GM23338 (cell line): ENCODE measurements around the gene CSNK1E. TPM values are rescaled to one million over a fixed set of nuclear protein-coding genes. Genes with fewer than 3 reads are reported as not detected.
A peak's percentile ranks its signal among the peaks of the same experiment; 100 is the strongest.

Experiments
- ATAC-seq: fragments of 200-7000 bp; cut with Tn5 transposase; 3 replicates; pipeline ENCODE4 v1.9.1; 2020
- DNase-seq: peaks from one replicate; pipeline ENCODE4 v3.0.0-alpha.2; 2015; ENCODE audit warnings: low spot score
- H2AFZ ChIP-seq: fragments of 200-600 bp; sonication (generic); 2 replicates; pipeline ENCODE4 v1.8.0; 2016; ENCODE audit warnings: antibody characterized with exemption, mild to moderate bottlenecking, moderate library complexity
- H3F3A ChIP-seq: fragments of 200-600 bp; sonication (generic); replicated peaks from 2 replicates; pipeline ENCODE4 v1.8.0; 2017; ENCODE audit warnings: antibody characterized with exemption, mixed run types, low read depth
- H3K27ac ChIP-seq: fragments of 200-600 bp; sonication (generic); 2 replicates; pipeline ENCODE4 v1.6.1; 2016; ENCODE audit warnings: low read depth
- H3K27me3 ChIP-seq: fragments of 200-600 bp; sonication (generic); 2 replicates; pipeline ENCODE4 v1.8.0; 2016; ENCODE audit warnings: mild to moderate bottlenecking, mixed run types, moderate library complexity; ENCODE audit not compliant: insufficient read depth
- H3K36me3 ChIP-seq: fragments of 200-600 bp; sonication (generic); 2 replicates; pipeline ENCODE4 v1.8.0; 2016; ENCODE audit warnings: mild to moderate bottlenecking; ENCODE audit not compliant: insufficient read depth
- H3K4me1 ChIP-seq: fragments of 200-600 bp; sonication (generic); 2 replicates; pipeline ENCODE4 v1.8.0; 2016; ENCODE audit warnings: mild to moderate bottlenecking, moderate library complexity; ENCODE audit not compliant: insufficient read depth
- H3K4me2 ChIP-seq: fragments of 200-600 bp; sonication (generic); 2 replicates; pipeline ENCODE4 v1.7.1; 2017; ENCODE audit warnings: mixed run types
- H3K4me3 ChIP-seq: fragments of 200-600 bp; sonication (generic); 2 replicates; pipeline ENCODE4 v1.6.1; 2016; ENCODE audit warnings: mixed run types
- H3K79me2 ChIP-seq: fragments of 200-600 bp; sonication (generic); replicated peaks from 2 replicates; pipeline ENCODE4 v1.8.0; 2017; ENCODE audit warnings: mild to moderate bottlenecking; ENCODE audit not compliant: insufficient read depth
- H3K9me2 ChIP-seq: fragments of 200-600 bp; sonication (generic); 2 replicates; pipeline ENCODE4 v1.8.0; 2017; ENCODE audit not compliant: insufficient read depth
- H4K20me1 ChIP-seq: fragments of 200-600 bp; sonication (generic); replicated peaks from 2 replicates; pipeline ENCODE4 v1.8.0; 2017; ENCODE audit warnings: mild to moderate bottlenecking; ENCODE audit not compliant: insufficient read depth
- H3K27ac Mint-ChIP-seq: 2 replicates; pipeline ENCODE4 v1.8.0; 2020; ENCODE audit warnings: inconsistent platforms, mild to moderate bottlenecking, moderate library complexity, mixed read lengths
- H3K27me3 Mint-ChIP-seq: 3 replicates; pipeline ENCODE4 v1.8.0; 2022; ENCODE audit warnings: low read depth, mild to moderate bottlenecking, moderate library complexity, mixed read lengths, inconsistent platforms; ENCODE audit not compliant: insufficient read depth, poor library complexity
- H3K36me3 Mint-ChIP-seq: 3 replicates; pipeline ENCODE4 v1.8.0; 2021; ENCODE audit warnings: low read depth, mild to moderate bottlenecking, inconsistent platforms, moderate library complexity, mixed read lengths
- H3K4me1 Mint-ChIP-seq: 3 replicates; pipeline ENCODE4 v1.8.0; 2020; ENCODE audit warnings: mild to moderate bottlenecking, inconsistent platforms, mixed read lengths
- H3K4me3 Mint-ChIP-seq: 3 replicates; pipeline ENCODE4 v1.8.0; 2021; ENCODE audit warnings: moderate library complexity, mild to moderate bottlenecking, inconsistent platforms, mixed read lengths
- H3K9me3 Mint-ChIP-seq: 3 replicates; pipeline ENCODE4 v1.8.0; 2020; ENCODE audit warnings: moderate library complexity, mild to moderate bottlenecking, inconsistent platforms, mixed read lengths
- CREB1 ChIP-seq: fragments of 250-450 bp; sonication (Bioruptor Pico); IDR thresholded peaks from 2 replicates; pipeline ENCODE4 v1.5.0; 2020; ENCODE audit warnings: low read depth, mild to moderate bottlenecking, moderate library complexity
- CTCF ChIP-seq, 2 experiments: fragments of 200-600 bp in 1 of 2; sonication (generic) in 1 of 2; conservative IDR thresholded peaks; 2 replicates each; pipeline versions ENCODE4 v1.5.1 to v1.6.1; 2016 to 2017; ENCODE audit warnings: antibody characterized with exemption in 2 of 2, low read depth in 2 of 2, mild to moderate bottlenecking in 2 of 2, moderate library complexity in 1 of 2
- ETS1 ChIP-seq: IDR thresholded peaks from 2 replicates; pipeline ENCODE4 v1.6.1; 2016; ENCODE audit warnings: antibody characterized with exemption
- EZH2 ChIP-seq: fragments of 200-600 bp; sonication (generic); IDR thresholded peaks from one replicate; pipeline ENCODE4 v1.8.0; 2017; ENCODE audit warnings: antibody characterized with exemption, mild to moderate bottlenecking, low read depth; ENCODE audit not compliant: unreplicated experiment
- EZH2phosphoT487 ChIP-seq: fragments of 200-600 bp; sonication (generic); IDR thresholded peaks from one replicate; pipeline ENCODE4 v1.8.1; 2018; ENCODE audit warnings: antibody characterized with exemption; ENCODE audit not compliant: unreplicated experiment
- JUNB ChIP-seq: IDR thresholded peaks from one replicate; pipeline ENCODE4 v1.6.1; 2016; ENCODE audit warnings: antibody characterized with exemption; ENCODE audit not compliant: unreplicated experiment
- NANOG ChIP-seq: IDR thresholded peaks from 2 replicates; pipeline ENCODE4 v1.6.1; 2016; ENCODE audit warnings: antibody characterized with exemption, borderline replicate concordance
- POLR2AphosphoS5 ChIP-seq: IDR thresholded peaks from 2 replicates; pipeline ENCODE4 v1.6.1; 2016; ENCODE audit warnings: antibody characterized with exemption, low read depth
- REST ChIP-seq: IDR thresholded peaks from one replicate; pipeline ENCODE4 v1.6.1; 2018; ENCODE audit warnings: antibody characterized with exemption; ENCODE audit not compliant: unreplicated experiment
- STAT1 ChIP-seq: IDR thresholded peaks from one replicate; pipeline ENCODE4 v1.6.1; 2016; ENCODE audit warnings: antibody characterized with exemption; ENCODE audit not compliant: unreplicated experiment
- ZNF114 ChIP-seq: fragments of 250-450 bp; sonication (Bioruptor Pico); IDR thresholded peaks from 2 replicates; pipeline ENCODE4 v1.5.0; 2020; ENCODE audit warnings: mild to moderate bottlenecking, moderate library complexity
- ZNF331 ChIP-seq: fragments of 250-450 bp; sonication (Bioruptor Pico); IDR thresholded peaks from 2 replicates; pipeline ENCODE4 v1.5.0; 2020; ENCODE audit warnings: low read depth, mild to moderate bottlenecking, moderate library complexity
- ZNF462 ChIP-seq: fragments of 250-450 bp; sonication (Bioruptor Pico); IDR thresholded peaks from 2 replicates; pipeline ENCODE4 v1.5.0; 2020; ENCODE audit warnings: mild to moderate bottlenecking, moderate library complexity
- polyA plus RNA-seq: library from polyadenylated mRNA; unstranded; fragments of >200 nt; fragmentation: Nextera tagmentation; extraction: Ambion mirVana; gene quantifications from 2 replicates; pipeline ENCODE4 v1.2.1, GENCODE V29; 2016
- total RNA-seq: library from RNA; depleted of rRNA; stranded (reverse); fragments of >200 nt; shearing (Covaris generic); gene quantifications from 2 replicates; pipeline ENCODE4 v1.2.3, GENCODE V29; 2014

CSNK1E gene
- total and polyA plus RNA-seq, 2 experiments from 2014 or later = 180 to 259 TPM

- peaks cover 93% of the 10 kb centered on the region for H3K36me3 Mint-ChIP-seq
- no peaks in the 10 kb centered on the region for H3K27me3 ChIP-seq
- H3K4me2 ChIP-seq = no peak overlapping the region
- H3K36me3 ChIP-seq = peaks cover 53% of the 10 kb centered on the region
- H2AFZ ChIP-seq = no peak overlapping the region
- ATAC-seq (no peak), DNase-seq (no peak)
- peaks cover 14% of the 10 kb centered on the region for H3K4me1 ChIP-seq
- no peak overlapping the region for H3K27ac ChIP-seq
- TF ChIP-seq REST (no peak), EZH2 (no peak), STAT1 (no peak), POLR2AphosphoS5 (no peak), ZNF462 (no peak), EZH2phosphoT487 (no peak), ZNF114 (CRISPR knock-in tag) (no peak), CREB1 (CRISPR knock-in tag) (no peak), NANOG (no peak), ZNF331 (CRISPR knock-in tag) (no peak), ETS1 (no peak), JUNB (no peak), CTCF (conservative IDR thresholded peaks at IDR 0.05; ENCODE audit: low read depth in 2 of 2) (no peak)
- 0 out of 2 replicates have a peak overlapping the region, but pooled peaks have one; percentile 71 for H3K27ac Mint-ChIP-seq
- no peak overlapping the region for H3K4me3 ChIP-seq
- H3K4me3 Mint-ChIP-seq = no peak overlapping the region
- peaks cover 13% of the 10 kb centered on the region for H3K27me3 Mint-ChIP-seq
- H4K20me1 ChIP-seq = peaks cover 69% of the 10 kb centered on the region
- no peaks in the 10 kb centered on the region for H3K9me3 Mint-ChIP-seq
- H3K9me2 ChIP-seq = no peaks in the 10 kb centered on the region
- peaks cover 44% of the 10 kb centered on the region for H3F3A ChIP-seq
- peaks cover 16% of the 10 kb centered on the region for H3K4me1 Mint-ChIP-seq
- H3K79me2 ChIP-seq = peaks cover 63% of the 10 kb centered on the region
Observed at GRCh38 chr22:38300946-38301345, 16.3 kb downstream of the CSNK1E start.
